HepG2 (cell line): Measurements from ENCODE around the gene MYO18B. TPM values are rescaled to one million over a fixed set of nuclear protein-coding genes. Genes with fewer than 3 reads are reported as not detected.

ENCODE experiments used
- ATAC-seq: fragments of 200-7000 bp; cut with Tn5 transposase; 3 replicates; pipeline ENCODE4 v1.9.1; 2020; ENCODE audit warnings: mild to moderate bottlenecking, moderate library complexity
- BruUV-seq: library from RNA; stranded (reverse); fragments of 400-500 nt; replicated peaks from 2 replicates; lab custom pipeline; 2021; lab: Mats Ljungman, UMichigan
- CTCF ChIA-PET: fragments of 300-600 bp; formaldehyde crosslinking; extraction: SDS; loops from one replicate; lab custom pipeline; 2021; ENCODE audit warnings: low total read pairs, inconsistent platforms, low intra/inter-chr PET ratio; lab: Yijun Ruan, JAX
- POLR2A ChIA-PET: fragments of 350-600 bp; sonication (Branson Sonifier 250); formaldehyde crosslinking; loops from one replicate; lab custom pipeline; 2020; ENCODE audit warnings: antibody characterized with exemption, inconsistent platforms; lab: Yijun Ruan, JAX
- DNase-seq: peaks from one replicate; pipeline ENCODE4 v3.0.0-alpha.2; 2015; ENCODE audit warnings: low spot score
- FAIRE-seq: peaks from 3 replicates; lab custom pipeline; 2011; peaks lifted over from hg19 to GRCh38; lab: Jason Lieb, UNC
- H2AFZ ChIP-seq: one replicate; pipeline ENCODE4 v1.6.1; 2011; ENCODE audit warnings: low read length, inconsistent platforms
- H3K27ac ChIP-seq: fragments of 300-600 bp; 3 replicates; pipeline ENCODE4 v1.8.0; 2011; ENCODE audit warnings: mixed run types, mild to moderate bottlenecking, mixed read lengths, low read length, inconsistent platforms; ENCODE audit not compliant: insufficient read depth; ENCODE audit errors: extremely low read length
- H3K27me3 ChIP-seq, 2 experiments: fragments of 200-600 bp in 1 of 2; 2 replicates in 1 of 2; 3 replicates in 1 of 2; pipeline versions ENCODE4 v1.6.0 to v1.8.0; 2011; ENCODE audit warnings: low read length in 2 of 2, mild to moderate bottlenecking in 2 of 2, moderate library complexity in 2 of 2, inconsistent platforms in 1 of 2; ENCODE audit not compliant: insufficient read depth in 2 of 2, control insufficient read depth in 1 of 2
- H3K36me3 ChIP-seq, 2 experiments: fragments of 200-600 bp in 1 of 2; replicated peaks in 1 of 2; 2 replicates in 1 of 2; 3 replicates in 1 of 2; pipeline versions ENCODE4 v1.5.1 to v1.8.0; 2011; ENCODE audit warnings: low read length in 2 of 2, inconsistent platforms in 1 of 2; ENCODE audit not compliant: insufficient read depth in 2 of 2, control insufficient read depth in 1 of 2
- H3K4me1 ChIP-seq: 2 replicates; pipeline ENCODE4 v1.5.1; 2012; ENCODE audit warnings: low read length, inconsistent platforms; ENCODE audit not compliant: insufficient read depth
- H3K4me2 ChIP-seq: 2 replicates; pipeline ENCODE4 v1.6.0; 2011; ENCODE audit warnings: low read depth, low read length, inconsistent platforms
- H3K4me3 ChIP-seq, 3 experiments: fragments of 200-600 bp in 1 of 3; sonication (generic), shearing (Covaris generic) in 1 of 3; replicated peaks in 1 of 3; 2 replicates each; pipeline ENCODE4 v1.5.1; 2011 to 2016; ENCODE audit warnings: low read length in 3 of 3, inconsistent platforms in 2 of 3, low read depth in 2 of 3, mild to moderate bottlenecking in 2 of 3, control low read depth in 1 of 3, mixed read lengths in 1 of 3; ENCODE audit not compliant: insufficient read depth in 1 of 3
- H3K79me2 ChIP-seq: one replicate; pipeline ENCODE4 v1.6.1; 2011; ENCODE audit warnings: low read length, inconsistent platforms; ENCODE audit not compliant: insufficient read depth
- H3K9ac ChIP-seq: 2 replicates; pipeline ENCODE4 v1.6.0; 2011; ENCODE audit warnings: mild to moderate bottlenecking, low read depth, low read length, inconsistent platforms; ENCODE audit not compliant: insufficient read depth
- H3K9me3 ChIP-seq: 2 replicates; pipeline ENCODE4 v1.5.1; 2012; ENCODE audit warnings: mild to moderate bottlenecking, low read length
- H4K20me1 ChIP-seq: 2 replicates; pipeline ENCODE4 v1.6.0; 2011; ENCODE audit warnings: inconsistent platforms, mild to moderate bottlenecking, low read length, moderate library complexity; ENCODE audit not compliant: insufficient read depth
- GZF1 ChIP-seq: sonication (generic); formaldehyde crosslinking; IDR thresholded peaks from 2 replicates; pipeline ENCODE4 v1.5.1; 2020; ENCODE audit warnings: mild to moderate bottlenecking, missing genetic modification reagents
- MLX ChIP-seq: IDR thresholded peaks from 2 replicates; pipeline ENCODE4 v1.6.1; 2016
- NR3C1 ChIP-seq: sonication (generic); formaldehyde crosslinking; IDR thresholded peaks from 2 replicates; pipeline ENCODE4 v1.4.0; 2020; ENCODE audit warnings: missing genetic modification reagents
- SMAD3 ChIP-seq: sonication (generic); formaldehyde crosslinking; IDR thresholded peaks from 2 replicates; pipeline ENCODE4 v1.4.0; 2020; ENCODE audit warnings: missing genetic modification reagents
- STAT5B ChIP-seq: sonication (generic); formaldehyde crosslinking; IDR thresholded peaks from 2 replicates; pipeline ENCODE4 v1.4.0; 2020; ENCODE audit warnings: missing genetic modification reagents
- U2AF2 ChIP-seq: fragments of 200-400 bp; formaldehyde crosslinking; IDR thresholded peaks from 2 replicates; pipeline ENCODE4 v1.6.1; 2017; ENCODE audit warnings: low read depth, mild to moderate bottlenecking, low read length
- ZFP82 ChIP-seq: sonication (generic); formaldehyde crosslinking; IDR thresholded peaks from 2 replicates; pipeline ENCODE4 v1.5.1; 2020; ENCODE audit warnings: mild to moderate bottlenecking, missing genetic modification reagents, borderline replicate concordance
- ZHX1 ChIP-seq: sonication (generic); formaldehyde crosslinking; IDR thresholded peaks from 2 replicates; pipeline ENCODE4 v1.8.1; 2022; ENCODE audit warnings: low read depth, mild to moderate bottlenecking, missing genetic modification reagents
- ZNF777 ChIP-seq: sonication (generic); formaldehyde crosslinking; IDR thresholded peaks from 2 replicates; pipeline ENCODE4 v1.4.0; 2020; ENCODE audit warnings: missing genetic modification reagents
- ZUFSP ChIP-seq: sonication (generic); formaldehyde crosslinking; IDR thresholded peaks from 2 replicates; pipeline ENCODE4 v1.9.0; 2021; ENCODE audit warnings: missing genetic modification reagents, mild to moderate bottlenecking, borderline replicate concordance
- WGBS: methylation state at CpG from one replicate; pipeline ENCODE4 v1.1.6; 2017; ENCODE audit warnings: low lambda C conversion rate; 5-methylcytosine and 5-hydroxymethylcytosine counted together
- in situ Hi-C: cut with HindIII; loops from 2 replicates; pipeline ENCODE4 v1.10.0; 2017; ENCODE audit warnings: low pct_unique_long_range_greater_than_20kb; ENCODE audit not compliant: extremely low pct_ligation_motif_present
- intact Hi-C: fragments of 100-400 bp; cut with micrococcal nuclease; formaldehyde crosslinking; loops from one replicate; pipeline ENCODE4 v1.10.0; 2022; ENCODE audit not compliant: unreplicated experiment
- polyA plus RNA-seq, 8 experiments: library from polyadenylated mRNA; depleted of rRNA in 3 of 8; stranded (reverse) in 7 of 8; unstranded in 1 of 8; fragments of >200 nt; fragmentation: Illumina TruSeq in 4 of 8; extraction: Trizol in 4 of 8; gene quantifications; 2 replicates each; pipeline versions ENCODE4 v1.2.1 to v1.2.3, GENCODE V29; 2011 to 2016; ENCODE audit warnings: low read depth in 4 of 8, missing spikeins in 1 of 8, mixed read lengths in 1 of 8; ENCODE audit not compliant: insufficient read depth in 1 of 8
- total RNA-seq, 5 experiments: library from RNA; depleted of rRNA; stranded (reverse); fragments of >200 nt; fragmentation: Illumina TruSeq; extraction: Trizol; gene quantifications; 2 replicates each; pipeline ENCODE4 v1.2.3, GENCODE V29; 2016; ENCODE audit warnings: low read depth in 1 of 5

The MYO18B gene
- total and polyA plus RNA-seq, 2 of the 13 experiments (the other 11 are each of a cell fraction or from before 2014, with no cell fraction given) = 0.01 TPM; not detected in 1

GRCh38 chr22:25876871-25877270 is 134.9 kb downstream of the MYO18B start:
- H3K27ac ChIP-seq = no peak overlapping the region
- no peak overlapping the region for H2AFZ ChIP-seq
- ATAC-seq (no peak), FAIRE-seq (no peak), DNase-seq (no peak)
- WGBS = 3% methylated on average over 4 of the region's 4 CpGs
- BruUV-seq = no TSS peak
- ChIA-PET CTCF (no interaction called here), POLR2A (no interaction called here)
- no peaks in the 10 kb centered on the region for H3K79me2 ChIP-seq
- TF ChIP-seq ZUFSP (CRISPR knock-in tag) (no peak), ZNF777 (CRISPR knock-in tag) (no peak), SMAD3 (CRISPR knock-in tag) (no peak), MLX (CRISPR knock-in tag) (no peak), STAT5B (CRISPR knock-in tag) (no peak), NR3C1 (no peak), U2AF2 (no peak), ZHX1 (CRISPR knock-in tag) (no peak), ZFP82 (CRISPR knock-in tag) (no peak), GZF1 (CRISPR knock-in tag) (no peak)
- peaks cover 2 to 10% of the 10 kb centered on the region in 2 experiments; a peak in 4 of 5 replicates for H3K27me3 ChIP-seq
- H4K20me1 ChIP-seq = no peaks in the 10 kb centered on the region
- no peak overlapping the region for H3K4me2 ChIP-seq
- no peaks in the 10 kb centered on the region for H3K36me3 ChIP-seq
- in situ Hi-C loops = no loop called here
- no peak overlapping the region for H3K4me3 ChIP-seq
- intact Hi-C loops = no loop called here
- peaks cover 10% of the 10 kb centered on the region for H3K4me1 ChIP-seq
- no peak overlapping the region for H3K9ac ChIP-seq
- H3K9me3 ChIP-seq = no peaks in the 10 kb centered on the region
